HG03439 (cell line): ENCODE results near the gene SULT1B1.

ENCODE experiments used
- ATAC-seq: cut with Tn5 transposase; IDR thresholded peaks from one replicate; pipeline ENCODE4 v1.9.1; 2021; ENCODE audit warnings: mild to moderate bottlenecking, moderate library complexity; ENCODE audit not compliant: unreplicated experiment

SULT1B1 gene

GRCh38 chr4:69750346-69750745, 10.1 kb downstream of the SULT1B1 start:
- ATAC-seq = no peak

DNA sequence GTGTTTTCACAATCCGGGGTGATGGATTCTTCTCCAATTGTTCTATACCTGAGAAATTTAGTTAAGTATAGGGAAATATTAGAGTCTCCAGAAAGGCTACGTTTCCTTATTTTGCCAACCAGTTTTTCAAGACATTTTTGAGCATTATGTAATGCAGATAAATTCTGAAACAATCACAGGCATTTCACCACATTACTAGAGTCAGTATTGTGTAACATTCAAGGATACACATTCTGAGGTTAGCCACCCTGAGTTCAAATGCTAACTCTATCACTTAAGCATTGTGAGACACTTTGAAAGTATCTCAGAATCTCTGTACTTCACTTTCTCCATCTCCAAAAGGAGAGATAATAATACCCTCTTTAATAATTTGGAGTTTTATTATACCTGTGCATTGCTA, 10.6 kb downstream of the SULT1B1 start:
- no peak for ATAC-seq

GRCh38 chr4:69748173-69748572, 12.2 kb downstream of the SULT1B1 start:
- no peak for ATAC-seq

GRCh38 chr4:69744157-69744478, 16.3 kb downstream of the SULT1B1 start:
- no peak for ATAC-seq

DNA sequence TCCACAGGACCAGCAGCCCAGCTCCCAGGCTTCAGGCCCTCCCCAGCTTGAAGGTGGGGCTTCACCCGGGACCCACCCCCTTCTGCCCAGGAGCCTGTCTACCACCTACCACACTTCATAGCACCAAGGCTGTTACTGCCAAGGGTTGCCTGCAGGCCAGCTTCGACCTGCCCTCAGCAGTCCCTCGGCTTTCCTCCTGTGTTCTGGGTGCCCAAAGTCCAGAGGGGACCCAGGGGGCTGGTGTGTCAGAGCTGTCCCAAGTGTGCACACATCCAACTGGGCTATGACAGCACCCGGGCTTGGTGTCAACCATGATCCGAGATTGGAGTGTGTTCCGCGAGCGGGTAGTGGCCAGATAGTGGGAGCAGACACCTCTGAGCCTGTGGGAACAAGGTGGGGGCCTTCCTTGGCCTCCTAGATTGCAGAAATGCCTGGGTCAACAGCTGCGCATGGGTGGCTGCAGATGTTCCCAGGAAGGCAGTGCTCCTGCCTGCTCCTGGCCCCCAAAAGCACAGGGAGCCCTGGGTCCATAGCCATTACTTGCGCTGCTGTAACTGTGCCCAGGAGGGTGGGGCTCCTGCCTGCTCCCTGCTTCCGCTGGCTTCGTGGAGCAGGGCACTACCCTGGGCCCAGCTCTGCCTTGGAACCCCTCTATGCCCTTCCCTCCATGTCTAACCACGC, 16.8 kb downstream of the SULT1B1 start:
- no peak for ATAC-seq

- ATAC-seq = no peak
These were observed 17.8 kb downstream of the SULT1B1 start for GRCh38 chr4:69742596-69742995.

DNA sequence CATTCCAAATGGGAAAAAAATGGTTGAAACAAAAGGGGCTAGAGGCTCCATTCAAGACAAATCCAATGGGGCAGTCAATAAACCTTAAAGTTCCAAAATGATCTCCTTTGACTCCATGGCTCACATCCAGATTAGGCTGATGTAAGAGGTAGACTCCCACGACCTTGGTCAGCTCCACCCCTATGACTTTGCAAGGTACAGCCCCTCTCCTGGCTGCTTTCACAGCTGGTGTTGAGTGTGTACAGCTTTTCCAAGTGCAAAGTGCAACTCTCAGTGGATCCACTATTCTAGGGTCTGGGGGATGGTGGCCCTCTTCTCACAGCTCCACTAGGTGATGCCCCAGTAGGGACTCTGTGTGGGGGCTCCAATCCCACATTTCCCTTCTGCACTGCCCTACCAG, 21.5 kb downstream of the SULT1B1 start:
- no peak for ATAC-seq

GRCh38 chr4:69735119-69735518, 25.3 kb downstream of the SULT1B1 start:
- ATAC-seq = no peak

GRCh38 chr4:69731847-69732246, 28.6 kb downstream of the SULT1B1 start:
- no peak for ATAC-seq

- no peak for ATAC-seq
These were observed 29.2 kb downstream of the SULT1B1 start for GRCh38 chr4:69731241-69731640.

- ATAC-seq = no peak
These were observed 30.4 kb downstream of the SULT1B1 start for GRCh38 chr4:69730002-69730401.

DNA sequence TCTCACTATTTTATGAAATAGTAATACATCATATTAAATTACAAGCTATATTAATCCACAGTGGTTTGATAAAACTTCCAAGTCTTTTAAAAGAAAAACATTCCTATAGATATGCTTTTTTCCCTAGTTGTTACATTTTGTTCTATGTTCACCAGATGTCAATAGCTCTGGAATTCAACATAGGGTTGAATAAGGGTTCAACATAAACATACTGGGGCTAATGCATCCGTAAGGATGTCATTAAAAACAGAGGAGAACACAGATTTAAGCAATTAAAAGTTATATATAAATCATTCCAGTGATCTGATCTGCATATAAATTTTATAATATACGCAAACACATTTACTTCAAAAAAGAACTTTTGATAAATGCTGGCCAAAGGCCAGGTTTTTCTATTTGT, 32.5 kb downstream of the SULT1B1 start:
- ATAC-seq = no peak

DNA sequence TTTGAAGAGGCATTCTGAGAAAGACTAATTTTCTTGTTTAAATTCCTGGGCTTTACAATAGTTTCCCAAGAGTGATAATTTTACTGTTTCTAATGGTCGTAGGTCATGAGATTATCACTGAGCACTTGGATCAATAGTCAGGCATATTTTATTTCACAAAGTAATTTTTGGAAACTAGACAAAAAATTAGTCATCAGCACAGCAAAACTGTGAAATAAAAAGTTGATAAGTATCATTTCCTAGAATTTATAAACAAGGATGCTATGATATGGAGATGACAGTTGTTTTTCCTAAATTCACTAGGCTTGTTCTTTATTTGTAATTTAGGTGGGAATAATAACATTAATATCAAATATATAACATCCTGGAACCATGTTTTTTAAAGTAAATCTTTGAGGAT, 33.0 kb downstream of the SULT1B1 start:
- no peak for ATAC-seq

DNA sequence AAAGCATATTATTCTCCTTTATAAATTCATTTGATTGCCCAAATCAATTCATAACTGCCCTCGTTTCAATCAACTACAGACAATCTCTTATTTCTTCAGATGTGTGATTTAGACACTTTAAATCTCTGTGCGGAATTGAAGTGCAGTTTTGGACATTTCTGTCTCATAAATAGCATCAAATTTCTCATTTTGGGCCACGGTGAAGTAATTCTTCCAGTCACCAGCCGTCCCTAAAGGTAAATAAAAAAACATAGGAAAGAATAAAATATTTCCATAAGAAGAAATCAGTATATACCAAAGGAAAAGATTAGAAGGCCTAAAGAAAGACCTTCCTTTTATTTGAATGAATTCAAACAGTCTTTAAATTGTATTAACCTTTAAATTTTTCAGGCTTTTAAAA, 33.4 kb downstream of the SULT1B1 start:
- ATAC-seq = no peak

DNA sequence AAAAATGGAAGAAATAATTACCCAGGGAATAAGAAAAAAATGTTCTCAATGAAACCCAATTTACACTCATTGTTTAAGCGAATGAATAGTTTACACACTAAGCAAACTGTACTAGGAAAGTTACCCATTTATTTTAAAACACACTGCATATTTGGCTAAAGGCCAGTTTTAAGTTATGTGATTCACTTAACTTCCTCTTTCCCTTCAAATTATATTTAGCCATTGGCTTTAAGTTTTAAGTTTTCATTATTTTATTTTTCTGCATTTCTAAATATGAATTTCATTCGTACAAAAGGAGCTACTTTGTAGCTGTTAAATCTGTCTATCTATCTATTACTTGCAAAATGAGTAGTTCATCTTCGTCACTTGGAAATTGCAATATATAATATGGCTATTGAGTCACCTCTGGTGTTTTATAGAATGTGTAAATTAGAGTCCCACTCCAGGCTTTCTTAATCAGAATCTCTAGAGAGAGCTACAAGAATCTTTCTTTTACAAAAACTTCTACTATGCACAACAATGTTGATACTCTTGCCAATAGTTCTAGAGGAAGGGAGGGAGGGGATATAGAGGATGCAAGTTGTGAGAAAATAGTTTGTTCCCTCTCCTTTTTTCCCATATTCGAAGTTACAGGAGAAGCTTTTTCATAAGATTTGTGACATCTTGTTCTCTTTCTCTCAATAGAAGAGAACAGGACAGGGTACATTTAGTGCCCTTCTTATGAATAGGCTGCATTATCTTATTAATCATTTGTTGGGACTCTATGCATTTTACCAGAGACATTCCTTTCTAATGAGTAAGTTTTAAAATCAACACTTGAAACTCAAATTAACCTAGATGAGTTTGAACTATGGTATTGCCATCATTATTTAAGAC, 41.8 kb downstream of the SULT1B1 start:
- ATAC-seq = no peak

DNA sequence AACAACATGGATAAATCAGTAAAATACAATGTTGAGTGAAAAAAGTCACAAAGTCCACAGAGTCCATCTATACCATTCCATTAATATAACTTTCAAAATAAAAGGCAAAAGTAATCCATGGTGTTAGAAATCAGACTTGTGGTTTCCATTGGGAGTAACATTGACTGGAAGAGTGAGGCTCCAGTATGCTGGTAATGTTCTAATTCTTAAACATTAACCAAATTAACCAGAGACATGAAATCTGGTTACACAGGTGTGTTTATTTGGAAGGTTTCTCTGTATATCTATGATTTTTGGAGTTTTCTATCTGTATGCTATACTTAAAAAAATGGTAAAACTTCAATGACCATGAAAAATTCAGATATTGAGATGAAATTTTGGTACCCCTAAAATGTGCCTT, 42.6 kb downstream of the SULT1B1 start:
- no peak for ATAC-seq

- no peak for ATAC-seq
These were observed 43.8 kb downstream of the SULT1B1 start for GRCh38 chr4:69716654-69717053.

GRCh38 chr4:69714086-69714485, 46.3 kb downstream of the SULT1B1 start:
- no peak for ATAC-seq

DNA sequence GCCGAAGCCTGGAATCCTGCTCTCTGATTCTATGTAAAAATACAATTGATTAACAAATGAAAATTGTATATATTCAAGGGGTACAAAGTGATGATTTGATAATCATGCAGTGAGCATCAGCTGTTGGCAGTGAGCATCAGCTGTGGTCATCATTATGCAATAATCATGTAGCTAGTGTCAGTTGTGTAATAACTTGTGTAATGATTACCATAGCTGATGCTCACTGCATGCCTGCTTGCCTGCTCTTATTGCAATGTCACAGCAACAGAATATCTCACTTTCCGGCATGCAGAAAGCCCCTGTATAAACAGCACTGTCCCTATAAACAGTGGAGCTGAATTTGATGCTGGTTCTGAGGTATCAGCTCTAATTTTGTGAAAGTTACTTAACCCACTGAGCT, 46.8 kb downstream of the SULT1B1 start:
- no peak for ATAC-seq

GRCh38 chr4:69710580-69710979, 49.8 kb downstream of the SULT1B1 start:
- ATAC-seq = no peak

DNA sequence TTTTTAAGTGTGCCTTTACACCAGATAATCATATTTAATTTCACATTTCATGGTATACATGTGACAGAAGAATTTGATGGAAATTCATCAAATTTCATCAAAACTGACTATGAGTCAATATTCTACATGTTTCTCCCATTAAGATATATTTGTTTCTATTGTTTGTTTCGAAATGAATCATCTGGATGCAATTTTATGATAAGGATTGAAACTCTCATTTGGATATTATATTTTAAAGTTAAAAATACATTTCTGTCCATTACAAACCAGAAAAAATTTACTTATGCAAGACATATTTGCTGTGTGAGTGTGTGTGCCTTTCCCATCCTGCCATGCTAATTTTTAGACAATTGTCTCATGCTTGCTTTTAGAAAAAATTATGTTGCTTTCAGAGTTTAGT, 52.2 kb downstream of the SULT1B1 start:
- ATAC-seq = no peak

- ATAC-seq = no peak
These were observed 52.6 kb downstream of the SULT1B1 start for GRCh38 chr4:69707807-69708206.

GRCh38 chr4:69702201-69702600, 58.2 kb downstream of the SULT1B1 start:
- no peak for ATAC-seq
